ENCODE data around the gene ITM2B.

Gene ITM2B

GRCh38 chr13:48315969-48316650, 83.1 kb downstream of the ITM2B start:
- DNase-seq: no peak

- no peak for DNase-seq
Observed at GRCh38 chr13:48316826-48317510, 84.0 kb downstream of the ITM2B start.

GRCh38 chr13:48317511-48318376, 84.7 kb downstream of the ITM2B start:
- no peak for DNase-seq

- no peak for DNase-seq
Observed at GRCh38 chr13:48318377-48318811, 85.4 kb downstream of the ITM2B start.

GRCh38 chr13:48318821-48319511, 86.0 kb downstream of the ITM2B start:
- DNase-seq: peak; percentile 60
